HepG2 (cell line): ENCODE results near the gene METRN. TPM values are rescaled to one million over a fixed set of nuclear protein-coding genes. Genes with fewer than 3 reads are reported as not detected.

Experiments
- CBX1 ChIP-seq: IDR thresholded peaks from one replicate; pipeline ENCODE4 v1.6.1; 2016; ENCODE audit warnings: antibody characterized with exemption, low read depth
- CCDC6 ChIP-seq: sonication (generic); formaldehyde crosslinking; IDR thresholded peaks from 2 replicates; pipeline ENCODE4 v1.8.1; 2022; ENCODE audit warnings: mild to moderate bottlenecking, missing genetic modification reagents, moderate library complexity
- CEBPG ChIP-seq: IDR thresholded peaks from 2 replicates; pipeline ENCODE4 v1.6.1; 2016
- E2F1 ChIP-seq: sonication (generic); formaldehyde crosslinking; IDR thresholded peaks from 2 replicates; pipeline ENCODE4 v1.5.0; 2020; ENCODE audit warnings: missing genetic modification reagents
- FOXP4 ChIP-seq: sonication (generic); formaldehyde crosslinking; IDR thresholded peaks from 2 replicates; pipeline ENCODE4 v1.4.0; 2020; ENCODE audit warnings: missing genetic modification reagents
- HOMEZ ChIP-seq: IDR thresholded peaks from 2 replicates; pipeline ENCODE4 v1.6.1; 2016; ENCODE audit warnings: low read depth
- MIER3 ChIP-seq: IDR thresholded peaks from 2 replicates; pipeline ENCODE4 v1.6.1; 2016; ENCODE audit warnings: missing compliant biosample characterization, borderline replicate concordance
- NFATC3 ChIP-seq: sonication (generic); formaldehyde crosslinking; IDR thresholded peaks from 2 replicates; pipeline ENCODE4 v1.5.1; 2020; ENCODE audit warnings: mild to moderate bottlenecking, missing genetic modification reagents
- NFKBIZ ChIP-seq: IDR thresholded peaks from 2 replicates; pipeline ENCODE4 v1.6.1; 2018; ENCODE audit warnings: missing genetic modification reagents, missing compliant biosample characterization
- SNAPC4 ChIP-seq: sonication (generic); formaldehyde crosslinking; IDR thresholded peaks from 2 replicates; pipeline ENCODE4 v1.4.0; 2020; ENCODE audit warnings: mild to moderate bottlenecking, missing genetic modification reagents
- SSRP1 ChIP-seq: IDR thresholded peaks from 2 replicates; pipeline ENCODE4 v1.6.1; 2016; ENCODE audit warnings: control low read depth
- SUZ12 ChIP-seq: fragments of 150-350 bp; IDR thresholded peaks from 2 replicates; pipeline ENCODE4 v1.6.1; 2014; ENCODE audit warnings: low read depth, low read length
- TRAFD1 ChIP-seq: sonication (generic); formaldehyde crosslinking; IDR thresholded peaks from 2 replicates; pipeline ENCODE4 v1.5.1; 2020; ENCODE audit warnings: missing genetic modification reagents, mild to moderate bottlenecking, borderline replicate concordance
- ZFP1 ChIP-seq: IDR thresholded peaks from 2 replicates; pipeline ENCODE4 v1.6.1; 2016
- ZFP37 ChIP-seq: sonication (generic); formaldehyde crosslinking; IDR thresholded peaks from 2 replicates; pipeline ENCODE4 v1.4.0; 2020; ENCODE audit warnings: missing genetic modification reagents, borderline replicate concordance
- ZFP82 ChIP-seq: sonication (generic); formaldehyde crosslinking; IDR thresholded peaks from 2 replicates; pipeline ENCODE4 v1.5.1; 2020; ENCODE audit warnings: mild to moderate bottlenecking, missing genetic modification reagents, borderline replicate concordance
- ZNF33B ChIP-seq: sonication (generic); formaldehyde crosslinking; IDR thresholded peaks from 2 replicates; pipeline ENCODE4 v1.5.1; 2020; ENCODE audit warnings: mild to moderate bottlenecking, missing genetic modification reagents
- ZNF367 ChIP-seq: sonication (generic); formaldehyde crosslinking; IDR thresholded peaks from 2 replicates; pipeline ENCODE4 v1.4.0; 2020; ENCODE audit warnings: missing genetic modification reagents, borderline replicate concordance
- ZNF644 ChIP-seq: IDR thresholded peaks from 2 replicates; pipeline ENCODE4 v1.6.1; 2016; ENCODE audit warnings: low read depth
- polyA plus RNA-seq, 8 experiments: library from polyadenylated mRNA; depleted of rRNA in 3 of 8; stranded (reverse) in 7 of 8; unstranded in 1 of 8; fragments of >200 nt; fragmentation: Illumina TruSeq in 4 of 8; extraction: Trizol in 4 of 8; gene quantifications; 2 replicates each; pipeline versions ENCODE4 v1.2.1 to v1.2.3, GENCODE V29; 2011 to 2016; ENCODE audit warnings: low read depth in 4 of 8, missing spikeins in 1 of 8, mixed read lengths in 1 of 8; ENCODE audit not compliant: insufficient read depth in 1 of 8
- total RNA-seq, 5 experiments: library from RNA; depleted of rRNA; stranded (reverse); fragments of >200 nt; fragmentation: Illumina TruSeq; extraction: Trizol; gene quantifications; 2 replicates each; pipeline ENCODE4 v1.2.3, GENCODE V29; 2016; ENCODE audit warnings: low read depth in 1 of 5

Gene METRN
- total and polyA plus RNA-seq, 2 of the 13 experiments (the other 11 are each of a cell fraction or from before 2014, with no cell fraction given) = 25.5 to 46.1 TPM

GRCh38 chr16:678858-679813 lies 35.8 kb upstream of the METRN start (continued):
- TF ChIP-seq TRAFD1 (CRISPR knock-in tag) (no peak), CBX1 (no peak), ZNF367 (CRISPR knock-in tag) (no peak), ZNF33B (peak; percentile 45; the same call in 1 of the 2 replicates), SSRP1 (CRISPR knock-in tag) (peak; percentile 5; the same call in 1 of the 2 replicates), MIER3 (no peak), CCDC6 (CRISPR knock-in tag) (no peak), SNAPC4 (CRISPR knock-in tag) (0 out of 2 replicates have a peak, but pooled peaks have one; percentile 6), NFKBIZ (CRISPR knock-in tag) (no peak), ZFP82 (CRISPR knock-in tag) (no peak), HOMEZ (CRISPR knock-in tag) (no peak), ZFP37 (no peak), SUZ12 (no peak), ZFP1 (CRISPR knock-in tag) (no peak), ZNF644 (CRISPR knock-in tag) (no peak), NFATC3 (no peak), CEBPG (no peak), FOXP4 (CRISPR knock-in tag) (no peak), E2F1 (no peak)
